ENCODE data around the gene ERICH6B.

The ERICH6B gene

DNA sequence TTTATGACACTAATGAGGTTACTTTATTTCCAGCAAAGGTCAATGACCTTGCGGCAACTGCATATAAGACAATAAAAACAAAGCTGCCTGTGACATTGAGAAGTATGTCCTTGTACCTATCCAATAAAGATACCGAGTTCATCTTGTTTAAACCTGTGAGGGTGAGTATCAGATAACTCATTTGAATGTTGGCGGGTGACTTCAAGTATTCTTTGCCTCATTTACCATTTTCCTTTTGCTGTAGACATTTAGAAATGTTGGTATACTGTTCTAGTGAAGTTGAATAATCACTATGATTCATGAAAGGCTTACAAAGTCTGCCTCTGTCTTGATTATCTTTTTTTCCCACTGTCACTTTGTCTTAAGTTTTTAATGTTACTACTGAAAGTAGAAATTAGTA is 85.8 kb downstream of the ERICH6B start:
- Histone ChIP-seq H3K4me3 (ENCODE audit: low read depth, low read length) (no peak overlapping the region), H3K36me3 (peaks cover 12% of the 10 kb centered on the region), H3K27me3 (ENCODE audit: insufficient read depth, low read depth, severe bottlenecking) (no peaks in the 10 kb centered on the region), H3K9me3 (ENCODE audit: severe bottlenecking) (no peaks in the 10 kb centered on the region), H3K27ac (no peak overlapping the region)
- TF ChIP-seq, protein P1, sequence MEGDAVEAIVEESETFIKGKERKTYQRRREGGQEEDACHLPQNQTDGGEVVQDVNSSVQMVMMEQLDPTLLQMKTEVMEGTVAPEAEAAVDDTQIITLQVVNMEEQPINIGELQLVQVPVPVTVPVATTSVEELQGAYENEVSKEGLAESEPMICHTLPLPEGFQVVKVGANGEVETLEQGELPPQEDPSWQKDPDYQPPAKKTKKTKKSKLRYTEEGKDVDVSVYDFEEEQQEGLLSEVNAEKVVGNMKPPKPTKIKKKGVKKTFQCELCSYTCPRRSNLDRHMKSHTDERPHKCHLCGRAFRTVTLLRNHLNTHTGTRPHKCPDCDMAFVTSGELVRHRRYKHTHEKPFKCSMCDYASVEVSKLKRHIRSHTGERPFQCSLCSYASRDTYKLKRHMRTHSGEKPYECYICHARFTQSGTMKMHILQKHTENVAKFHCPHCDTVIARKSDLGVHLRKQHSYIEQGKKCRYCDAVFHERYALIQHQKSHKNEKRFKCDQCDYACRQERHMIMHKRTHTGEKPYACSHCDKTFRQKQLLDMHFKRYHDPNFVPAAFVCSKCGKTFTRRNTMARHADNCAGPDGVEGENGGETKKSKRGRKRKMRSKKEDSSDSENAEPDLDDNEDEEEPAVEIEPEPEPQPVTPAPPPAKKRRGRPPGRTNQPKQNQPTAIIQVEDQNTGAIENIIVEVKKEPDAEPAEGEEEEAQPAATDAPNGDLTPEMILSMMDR (IDR thresholded peaks at IDR 0.05; ENCODE audit: low read depth, low read length): no peak
- no peak for DNase-seq

DNA sequence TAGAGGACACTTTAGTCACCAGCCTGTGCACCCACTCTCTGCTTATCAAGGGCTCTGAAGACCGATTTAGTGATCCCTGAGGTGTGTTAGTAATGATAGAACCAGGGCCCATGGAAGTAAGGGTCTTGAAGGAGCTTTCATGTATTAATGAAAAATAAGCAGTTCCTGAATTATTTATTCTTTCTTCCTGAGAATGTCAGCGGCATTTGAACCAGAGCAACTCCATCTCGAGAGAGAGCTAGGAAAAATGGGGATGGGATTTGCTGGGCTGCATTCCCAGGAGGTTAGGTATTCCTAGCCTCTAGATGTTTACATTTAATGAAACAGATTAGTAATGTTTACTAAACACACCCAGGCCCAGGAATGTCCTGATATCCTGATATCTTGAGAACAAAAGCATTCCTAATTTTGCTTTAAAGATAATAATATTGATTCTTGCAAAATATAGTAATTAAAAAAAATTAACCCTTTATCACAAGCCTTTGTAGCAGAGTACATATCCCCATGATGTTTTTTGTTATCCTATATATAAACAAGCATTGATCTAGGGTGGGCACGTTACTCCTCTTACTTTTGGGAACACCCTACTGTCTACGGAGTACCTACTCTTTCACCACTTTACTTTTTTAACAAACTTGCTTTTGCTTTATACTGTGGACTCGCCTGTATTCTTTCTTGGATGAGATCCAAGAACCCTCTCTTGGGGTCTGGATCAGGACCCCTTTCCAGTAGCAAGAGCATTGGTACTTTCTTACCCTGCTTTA is 87.7 kb downstream of the ERICH6B start:
- no peak for DNase-seq
- no peak overlapping the region for H3K27ac ChIP-seq

DNA sequence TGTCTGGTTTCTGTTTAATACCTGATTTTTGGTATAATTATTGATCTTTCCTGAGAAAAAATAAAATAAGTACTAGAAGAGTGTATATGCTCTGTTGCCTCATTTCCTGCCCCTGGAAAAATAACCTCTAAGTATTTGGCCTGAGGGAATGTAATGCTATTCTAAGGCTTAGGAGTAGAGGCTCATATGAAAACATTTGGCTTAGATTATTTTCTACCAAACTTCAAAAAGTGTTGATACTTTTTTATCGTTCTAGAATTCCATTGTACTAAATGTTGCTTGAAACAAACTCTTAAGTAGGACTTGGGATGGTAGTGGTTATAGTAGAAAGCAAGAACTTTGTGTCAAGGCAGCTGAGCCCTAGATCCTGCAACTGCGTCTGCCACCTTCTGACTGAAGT is 93.0 kb downstream of the ERICH6B start:
- no peak overlapping the region for H3K4me3 ChIP-seq (ENCODE audit: low read depth, low read length)
- no peak overlapping the region for H3K27ac ChIP-seq
- no peaks in the 10 kb centered on the region for H3K9me3 ChIP-seq (ENCODE audit: severe bottlenecking)
- peaks cover 25% of the 10 kb centered on the region for H3K36me3 ChIP-seq
- TF ChIP-seq, protein P1 (IDR thresholded peaks at IDR 0.05; ENCODE audit: low read depth, low read length): no peak
- no peaks in the 10 kb centered on the region for H3K27me3 ChIP-seq (ENCODE audit: insufficient read depth, low read depth, severe bottlenecking)
- no peak for DNase-seq

More for the DNA sequence above, 87.7 kb downstream of the ERICH6B start:
- peaks cover 8% of the 10 kb centered on the region for H3K36me3 ChIP-seq
- H3K4me3 ChIP-seq (ENCODE audit: low read depth, low read length): no peak overlapping the region
- H3K27me3 ChIP-seq (ENCODE audit: insufficient read depth, low read depth, severe bottlenecking): no peaks in the 10 kb centered on the region
- H3K9me3 ChIP-seq (ENCODE audit: severe bottlenecking): no peaks in the 10 kb centered on the region
- TF ChIP-seq, protein P1 (IDR thresholded peaks at IDR 0.05; ENCODE audit: low read depth, low read length): no peak

DNA sequence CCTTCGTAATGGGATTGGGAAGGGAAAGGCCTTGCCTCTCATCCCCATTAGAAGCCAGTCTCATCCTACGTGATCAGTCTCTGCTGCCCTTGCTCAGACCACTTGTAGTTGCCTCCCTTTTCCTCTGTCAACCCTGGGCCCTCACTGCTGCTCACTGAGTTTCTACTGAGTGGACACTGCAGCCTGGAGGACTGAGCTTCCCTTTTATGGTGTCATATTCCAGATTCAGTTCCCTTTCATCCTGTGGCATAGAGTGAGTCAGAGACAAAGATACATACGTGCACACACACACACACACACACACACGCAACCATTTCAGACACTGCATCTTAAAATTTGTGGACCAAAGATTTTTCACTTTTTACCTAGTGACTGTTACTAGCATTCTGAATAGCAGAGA is 94.2 kb downstream of the ERICH6B start:
- Histone ChIP-seq H3K27me3 (ENCODE audit: insufficient read depth, low read depth, severe bottlenecking) (no peaks in the 10 kb centered on the region), H3K36me3 (peaks cover 37% of the 10 kb centered on the region), H3K27ac (no peak overlapping the region), H3K9me3 (ENCODE audit: severe bottlenecking) (no peaks in the 10 kb centered on the region), H3K4me3 (ENCODE audit: low read depth, low read length) (no peak overlapping the region)
- TF ChIP-seq, protein P1 (IDR thresholded peaks at IDR 0.05; ENCODE audit: low read depth, low read length): no peak
- DNase-seq: no peak

DNA sequence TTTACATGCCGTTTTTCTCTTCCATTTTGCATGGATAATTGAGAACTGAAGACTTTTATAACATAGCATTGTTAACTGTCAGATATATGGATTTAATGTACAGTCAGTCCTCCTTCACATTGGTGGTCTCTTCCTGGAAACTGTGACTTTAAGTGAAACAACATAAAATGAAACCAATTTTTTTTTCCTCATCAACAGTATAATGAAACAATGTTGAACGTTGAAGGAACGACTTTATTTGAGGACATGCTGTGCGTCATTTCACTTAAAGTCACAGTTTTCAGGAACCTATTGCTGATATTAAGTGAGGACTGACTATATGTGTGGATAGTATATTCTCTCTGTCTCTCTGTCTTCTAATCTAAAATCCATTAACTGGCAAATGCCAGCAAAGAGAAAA is 96.0 kb downstream of the ERICH6B start:
- TF ChIP-seq, protein P1 (IDR thresholded peaks at IDR 0.05; ENCODE audit: low read depth, low read length): no peak

More for the DNA sequence above, 96.0 kb downstream of the ERICH6B start:
- Histone ChIP-seq H3K4me3 (ENCODE audit: low read depth, low read length) (no peak overlapping the region), H3K36me3 (peaks cover 45% of the 10 kb centered on the region), H3K27ac (no peak overlapping the region), H3K9me3 (ENCODE audit: severe bottlenecking) (no peaks in the 10 kb centered on the region), H3K27me3 (ENCODE audit: insufficient read depth, low read depth, severe bottlenecking) (no peaks in the 10 kb centered on the region)
- DNase-seq: no peak
